ENCODE results near the gene CBARP. TPM values are rescaled to one million over a fixed set of nuclear protein-coding genes. Genes with fewer than 3 reads are reported as not detected.

Gene CBARP
- total RNA-seq, 1 experiment from 2014 or later: 23.4 TPM

DNA sequence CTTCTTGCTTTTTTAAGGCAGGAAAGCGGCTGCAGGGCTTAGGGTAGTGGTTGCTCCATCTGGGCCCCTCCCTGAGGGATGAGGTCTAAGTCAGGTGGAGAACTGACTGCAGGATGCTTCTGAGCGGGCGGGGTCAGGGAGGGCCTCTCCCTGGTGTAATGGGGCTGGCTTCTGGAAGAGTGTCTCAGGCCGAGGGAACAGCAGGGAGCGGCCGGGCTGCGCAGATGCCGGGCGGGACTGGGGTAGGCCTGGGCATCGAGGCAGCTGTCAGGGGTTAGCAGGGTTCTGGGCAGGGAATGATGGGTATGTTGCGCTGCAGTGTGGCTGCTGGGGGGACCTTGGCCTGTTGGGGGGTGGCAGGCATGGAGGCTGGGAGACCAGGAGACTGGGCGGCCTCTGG, 40.3 kb upstream of the CBARP start:
- peaks cover 18% of the 10 kb centered on the region for H3K4me1 Mint-ChIP-seq
- TF ChIP-seq, protein P1, sequence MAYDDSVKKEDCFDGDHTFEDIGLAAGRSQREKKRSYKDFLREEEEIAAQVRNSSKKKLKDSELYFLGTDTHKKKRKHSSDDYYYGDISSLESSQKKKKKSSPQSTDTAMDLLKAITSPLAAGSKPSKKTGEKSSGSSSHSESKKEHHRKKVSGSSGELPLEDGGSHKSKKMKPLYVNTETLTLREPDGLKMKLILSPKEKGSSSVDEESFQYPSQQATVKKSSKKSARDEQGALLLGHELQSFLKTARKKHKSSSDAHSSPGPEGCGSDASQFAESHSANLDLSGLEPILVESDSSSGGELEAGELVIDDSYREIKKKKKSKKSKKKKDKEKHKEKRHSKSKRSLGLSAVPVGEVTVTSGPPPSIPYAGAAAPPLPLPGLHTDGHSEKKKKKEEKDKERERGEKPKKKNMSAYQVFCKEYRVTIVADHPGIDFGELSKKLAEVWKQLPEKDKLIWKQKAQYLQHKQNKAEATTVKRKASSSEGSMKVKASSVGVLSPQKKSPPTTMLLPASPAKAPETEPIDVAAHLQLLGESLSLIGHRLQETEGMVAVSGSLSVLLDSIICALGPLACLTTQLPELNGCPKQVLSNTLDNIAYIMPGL (CRISPR knock-in tag; IDR thresholded peaks at IDR 0.05): no peak
- TF ChIP-seq NFE2L1 (CRISPR knock-in tag; IDR thresholded peaks at IDR 0.05): no peak
- TF ChIP-seq, protein P2, sequence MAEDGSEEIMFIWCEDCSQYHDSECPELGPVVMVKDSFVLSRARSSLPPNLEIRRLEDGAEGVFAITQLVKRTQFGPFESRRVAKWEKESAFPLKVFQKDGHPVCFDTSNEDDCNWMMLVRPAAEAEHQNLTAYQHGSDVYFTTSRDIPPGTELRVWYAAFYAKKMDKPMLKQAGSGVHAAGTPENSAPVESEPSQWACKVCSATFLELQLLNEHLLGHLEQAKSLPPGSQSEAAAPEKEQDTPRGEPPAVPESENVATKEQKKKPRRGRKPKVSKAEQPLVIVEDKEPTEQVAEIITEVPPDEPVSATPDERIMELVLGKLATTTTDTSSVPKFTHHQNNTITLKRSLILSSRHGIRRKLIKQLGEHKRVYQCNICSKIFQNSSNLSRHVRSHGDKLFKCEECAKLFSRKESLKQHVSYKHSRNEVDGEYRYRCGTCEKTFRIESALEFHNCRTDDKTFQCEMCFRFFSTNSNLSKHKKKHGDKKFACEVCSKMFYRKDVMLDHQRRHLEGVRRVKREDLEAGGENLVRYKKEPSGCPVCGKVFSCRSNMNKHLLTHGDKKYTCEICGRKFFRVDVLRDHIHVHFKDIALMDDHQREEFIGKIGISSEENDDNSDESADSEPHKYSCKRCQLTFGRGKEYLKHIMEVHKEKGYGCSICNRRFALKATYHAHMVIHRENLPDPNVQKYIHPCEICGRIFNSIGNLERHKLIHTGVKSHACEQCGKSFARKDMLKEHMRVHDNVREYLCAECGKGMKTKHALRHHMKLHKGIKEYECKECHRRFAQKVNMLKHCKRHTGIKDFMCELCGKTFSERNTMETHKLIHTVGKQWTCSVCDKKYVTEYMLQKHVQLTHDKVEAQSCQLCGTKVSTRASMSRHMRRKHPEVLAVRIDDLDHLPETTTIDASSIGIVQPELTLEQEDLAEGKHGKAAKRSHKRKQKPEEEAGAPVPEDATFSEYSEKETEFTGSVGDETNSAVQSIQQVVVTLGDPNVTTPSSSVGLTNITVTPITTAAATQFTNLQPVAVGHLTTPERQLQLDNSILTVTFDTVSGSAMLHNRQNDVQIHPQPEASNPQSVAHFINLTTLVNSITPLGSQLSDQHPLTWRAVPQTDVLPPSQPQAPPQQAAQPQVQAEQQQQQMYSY (CRISPR knock-in tag; IDR thresholded peaks at IDR 0.05): no peak
- no peak for TF ChIP-seq NR1H2 (CRISPR knock-in tag; IDR thresholded peaks at IDR 0.05)
- no peak for TF ChIP-seq HMGA2 (CRISPR knock-in tag; IDR thresholded peaks at IDR 0.05)
- TF ChIP-seq, protein P3, sequence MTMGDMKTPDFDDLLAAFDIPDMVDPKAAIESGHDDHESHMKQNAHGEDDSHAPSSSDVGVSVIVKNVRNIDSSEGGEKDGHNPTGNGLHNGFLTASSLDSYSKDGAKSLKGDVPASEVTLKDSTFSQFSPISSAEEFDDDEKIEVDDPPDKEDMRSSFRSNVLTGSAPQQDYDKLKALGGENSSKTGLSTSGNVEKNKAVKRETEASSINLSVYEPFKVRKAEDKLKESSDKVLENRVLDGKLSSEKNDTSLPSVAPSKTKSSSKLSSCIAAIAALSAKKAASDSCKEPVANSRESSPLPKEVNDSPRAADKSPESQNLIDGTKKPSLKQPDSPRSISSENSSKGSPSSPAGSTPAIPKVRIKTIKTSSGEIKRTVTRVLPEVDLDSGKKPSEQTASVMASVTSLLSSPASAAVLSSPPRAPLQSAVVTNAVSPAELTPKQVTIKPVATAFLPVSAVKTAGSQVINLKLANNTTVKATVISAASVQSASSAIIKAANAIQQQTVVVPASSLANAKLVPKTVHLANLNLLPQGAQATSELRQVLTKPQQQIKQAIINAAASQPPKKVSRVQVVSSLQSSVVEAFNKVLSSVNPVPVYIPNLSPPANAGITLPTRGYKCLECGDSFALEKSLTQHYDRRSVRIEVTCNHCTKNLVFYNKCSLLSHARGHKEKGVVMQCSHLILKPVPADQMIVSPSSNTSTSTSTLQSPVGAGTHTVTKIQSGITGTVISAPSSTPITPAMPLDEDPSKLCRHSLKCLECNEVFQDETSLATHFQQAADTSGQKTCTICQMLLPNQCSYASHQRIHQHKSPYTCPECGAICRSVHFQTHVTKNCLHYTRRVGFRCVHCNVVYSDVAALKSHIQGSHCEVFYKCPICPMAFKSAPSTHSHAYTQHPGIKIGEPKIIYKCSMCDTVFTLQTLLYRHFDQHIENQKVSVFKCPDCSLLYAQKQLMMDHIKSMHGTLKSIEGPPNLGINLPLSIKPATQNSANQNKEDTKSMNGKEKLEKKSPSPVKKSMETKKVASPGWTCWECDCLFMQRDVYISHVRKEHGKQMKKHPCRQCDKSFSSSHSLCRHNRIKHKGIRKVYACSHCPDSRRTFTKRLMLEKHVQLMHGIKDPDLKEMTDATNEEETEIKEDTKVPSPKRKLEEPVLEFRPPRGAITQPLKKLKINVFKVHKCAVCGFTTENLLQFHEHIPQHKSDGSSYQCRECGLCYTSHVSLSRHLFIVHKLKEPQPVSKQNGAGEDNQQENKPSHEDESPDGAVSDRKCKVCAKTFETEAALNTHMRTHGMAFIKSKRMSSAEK (CRISPR knock-in tag; IDR thresholded peaks at IDR 0.05; ENCODE audit: borderline replicate concordance): no peak
- TF ChIP-seq JUN (CRISPR knock-in tag; IDR thresholded peaks at IDR 0.05): no peak
- no peak for TF ChIP-seq ESRRA (CRISPR knock-in tag; IDR thresholded peaks at IDR 0.05; ENCODE audit: borderline replicate concordance)
- TF ChIP-seq MYBL2 (CRISPR knock-in tag; IDR thresholded peaks at IDR 0.05): no peak
- TF ChIP-seq CREB1 (CRISPR knock-in tag; IDR thresholded peaks at IDR 0.05): no peak
- TF ChIP-seq NFATC4 (CRISPR knock-in tag; IDR thresholded peaks at IDR 0.05): no peak
- no peak overlapping the region for H3K4me3 Mint-ChIP-seq
- H3K27me3 Mint-ChIP-seq (ENCODE audit: low read depth): no peaks in the 10 kb centered on the region
- DNase-seq (ENCODE audit: low spot score) (no peak), ATAC-seq (no peak)
- H3K36me3 Mint-ChIP-seq: peaks cover 15% of the 10 kb centered on the region
- H3K27ac Mint-ChIP-seq: no peak overlapping the region
- POLR2A ChIA-PET: interaction anchor here (1.4 kb wide), 1 partner anchor 10 kb away, joined by 5 read pairs; no protein-coding TSS in a partner anchor
- CTCF ChIA-PET: interaction anchor here (0.5 to 1.8 kb wide), 2 partner anchors 12 to 153 kb away, joined by 3 to 8 read pairs; no protein-coding TSS in a partner anchor
- H3K9me3 Mint-ChIP-seq: no peaks in the 10 kb centered on the region

DNA sequence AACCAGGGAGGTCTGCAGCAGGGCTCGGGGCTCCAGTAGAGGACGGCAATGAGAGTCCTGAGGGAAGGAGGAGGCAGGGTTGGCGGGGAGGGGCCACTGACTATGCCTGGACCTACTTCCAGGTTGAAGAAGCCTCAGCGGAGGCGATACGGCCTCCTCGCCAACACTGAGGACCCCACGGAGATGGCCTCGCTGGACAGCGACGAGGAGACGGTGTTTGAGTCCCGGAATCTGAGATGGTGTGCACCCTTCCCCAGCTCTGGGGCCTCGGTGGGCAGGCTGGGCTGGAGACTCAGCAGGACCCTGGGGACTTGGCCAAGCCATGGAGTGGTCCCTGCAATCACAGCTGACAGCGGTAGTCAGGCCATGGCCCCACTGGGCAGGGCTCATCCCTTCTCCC, 39.3 kb upstream of the CBARP start:
- Mint-ChIP-seq H3K4me3 (peak overlapping the region; percentile 71), H3K4me1 (peaks cover 21% of the 10 kb centered on the region), H3K36me3 (peaks cover 24% of the 10 kb centered on the region), H3K27me3 (ENCODE audit: low read depth) (no peaks in the 10 kb centered on the region), H3K27ac (peak overlapping the region; percentile 73), H3K9me3 (no peaks in the 10 kb centered on the region)
- no peak for ATAC-seq
- POLR2A ChIA-PET: no interaction called here
- DNase-seq (ENCODE audit: low spot score): no peak
- CTCF ChIA-PET: interaction anchor here (1.8 kb wide), 1 partner anchor 10 kb away, joined by 8 read pairs; no protein-coding TSS in a partner anchor
- TF ChIP-seq, protein P4, sequence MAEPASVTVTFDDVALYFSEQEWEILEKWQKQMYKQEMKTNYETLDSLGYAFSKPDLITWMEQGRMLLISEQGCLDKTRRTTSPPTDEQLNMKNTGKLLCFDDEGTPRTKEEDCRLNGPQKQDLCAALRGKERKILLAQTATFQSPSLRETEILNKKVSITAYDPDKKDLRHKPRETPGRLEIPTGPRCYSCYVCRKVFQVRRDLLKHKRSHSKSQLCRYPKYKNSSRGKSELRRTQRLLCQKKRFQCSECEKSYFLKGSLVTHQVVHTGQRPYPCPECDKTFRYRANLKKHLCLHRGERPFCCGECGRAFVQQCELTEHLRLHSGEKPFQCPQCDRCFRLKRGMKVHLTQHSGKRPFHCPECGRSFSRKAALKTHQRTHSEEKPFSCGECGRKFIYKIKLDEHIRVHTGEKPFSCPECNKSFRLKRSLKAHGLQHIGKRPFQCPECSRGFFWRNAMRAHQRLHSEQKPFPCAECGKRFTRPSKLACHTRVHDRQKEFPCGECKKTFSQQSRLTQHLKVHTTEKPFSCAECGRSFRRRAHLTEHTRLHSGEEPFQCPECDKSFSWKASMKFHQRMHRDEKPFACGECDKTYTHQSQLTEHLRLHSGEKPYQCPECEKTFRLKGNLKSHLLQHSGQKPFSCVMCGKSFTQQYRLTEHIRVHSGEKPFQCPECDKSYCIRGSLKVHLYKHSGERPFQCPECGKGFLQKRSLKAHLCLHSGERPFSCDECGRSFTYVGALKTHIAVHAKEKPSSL (CRISPR knock-in tag; conservative IDR thresholded peaks at IDR 0.05): no peak
- TF ChIP-seq, protein P5, sequence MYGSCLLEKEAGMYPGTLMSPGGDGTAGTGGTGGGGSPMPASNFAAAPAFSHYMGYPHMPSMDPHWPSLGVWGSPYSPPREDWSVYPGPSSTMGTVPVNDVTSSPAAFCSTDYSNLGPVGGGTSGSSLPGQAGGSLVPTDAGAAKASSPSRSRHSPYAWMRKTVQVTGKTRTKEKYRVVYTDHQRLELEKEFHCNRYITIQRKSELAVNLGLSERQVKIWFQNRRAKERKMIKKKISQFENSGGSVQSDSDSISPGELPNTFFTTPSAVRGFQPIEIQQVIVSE (CRISPR knock-in tag; IDR thresholded peaks at IDR 0.05; ENCODE audit: borderline replicate concordance): no peak
- TF ChIP-seq, protein P6, sequence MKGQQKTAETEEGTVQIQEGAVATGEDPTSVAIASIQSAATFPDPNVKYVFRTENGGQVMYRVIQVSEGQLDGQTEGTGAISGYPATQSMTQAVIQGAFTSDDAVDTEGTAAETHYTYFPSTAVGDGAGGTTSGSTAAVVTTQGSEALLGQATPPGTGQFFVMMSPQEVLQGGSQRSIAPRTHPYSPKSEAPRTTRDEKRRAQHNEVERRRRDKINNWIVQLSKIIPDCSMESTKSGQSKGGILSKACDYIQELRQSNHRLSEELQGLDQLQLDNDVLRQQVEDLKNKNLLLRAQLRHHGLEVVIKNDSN (CRISPR knock-in tag; IDR thresholded peaks at IDR 0.05): no peak
- TF ChIP-seq, protein P7, sequence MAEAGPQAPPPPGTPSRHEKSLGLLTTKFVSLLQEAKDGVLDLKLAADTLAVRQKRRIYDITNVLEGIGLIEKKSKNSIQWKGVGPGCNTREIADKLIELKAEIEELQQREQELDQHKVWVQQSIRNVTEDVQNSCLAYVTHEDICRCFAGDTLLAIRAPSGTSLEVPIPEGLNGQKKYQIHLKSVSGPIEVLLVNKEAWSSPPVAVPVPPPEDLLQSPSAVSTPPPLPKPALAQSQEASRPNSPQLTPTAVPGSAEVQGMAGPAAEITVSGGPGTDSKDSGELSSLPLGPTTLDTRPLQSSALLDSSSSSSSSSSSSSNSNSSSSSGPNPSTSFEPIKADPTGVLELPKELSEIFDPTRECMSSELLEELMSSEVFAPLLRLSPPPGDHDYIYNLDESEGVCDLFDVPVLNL (CRISPR knock-in tag; IDR thresholded peaks at IDR 0.05; ENCODE audit: borderline replicate concordance, low read depth): no peak
